ENCODE results near the gene DNAH10. TPM values are rescaled to one million over a fixed set of nuclear protein-coding genes. Genes with fewer than 3 reads are reported as not detected.

Gene DNAH10
- total and polyA plus RNA-seq, 11 donors: 0.04 to 0.45 (median 0.23) TPM; not detected in 4

GRCh38 chr12:123914726-123915333 is 152.7 kb downstream of the DNAH10 start:
- 68 to 72% (median 71%) methylated on average over 18 to 20 of the region's 20 CpGs for WGBS, 4 donors
- no peaks in the 10 kb centered on the region for H3K36me3 ChIP-seq
- H3K27me3 ChIP-seq: peaks cover 0 to 7% (median 0%) of the 10 kb centered on the region in 9 donors
- intact Hi-C loops (cut with DNase I): loop anchor here in 1 of 10 donors (10.0 kb wide), 1 partner anchor 860 kb away; no protein-coding TSS in a partner anchor
- H3K27ac ChIP-seq: no peak overlapping the region
- DNase-seq: no peak
- no peak overlapping the region for H3K4me3 ChIP-seq
- H3K9me3 ChIP-seq: no peaks in the 10 kb centered on the region
- no peak for TF ChIP-seq CTCF (IDR thresholded peaks at IDR 0.05)
- no peak for TF ChIP-seq POLR2A (IDR thresholded peaks at IDR 0.05)
- peaks cover 0 to 4% (median 0%) of the 10 kb centered on the region in 12 donors for H3K4me1 ChIP-seq
- no peak for ATAC-seq

DNA sequence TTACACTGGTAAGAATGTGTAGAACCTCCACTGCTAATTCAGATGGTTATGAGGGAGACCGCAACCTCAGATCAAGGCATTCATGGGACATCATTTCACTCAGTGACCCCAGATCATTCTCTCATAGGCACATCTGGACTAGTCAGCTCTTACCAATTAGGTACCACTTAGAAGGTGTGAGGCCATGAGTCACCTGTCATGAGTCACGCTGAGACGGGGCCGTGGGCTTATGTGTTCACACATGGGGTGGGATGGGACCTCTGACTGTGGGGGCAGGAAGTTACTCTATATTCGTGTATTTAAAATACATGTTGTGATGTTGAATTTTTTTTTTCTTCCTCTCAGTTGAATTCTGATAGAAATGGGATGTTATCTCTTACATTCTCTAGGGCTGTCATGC is 154.6 kb downstream of the DNAH10 start:
- peaks cover 0 to 4% (median 0%) of the 10 kb centered on the region in 12 donors for H3K4me1 ChIP-seq
- H3K4me3 ChIP-seq: no peak overlapping the region
- no peaks in the 10 kb centered on the region for H3K9me3 ChIP-seq
- 77 to 87% (median 82%) methylated on average over 5 of the region's 5 CpGs for WGBS, 4 donors
- DNase-seq: no peak
- H3K27me3 ChIP-seq: peaks cover 0 to 7% (median 0%) of the 10 kb centered on the region in 9 donors
- no peaks in the 10 kb centered on the region for H3K36me3 ChIP-seq
- H3K27ac ChIP-seq: no peak overlapping the region
- intact Hi-C loops (cut with DNase I): loop anchor here in 2 of 10 donors (1.0 to 10.0 kb wide), 2 partner anchors 25 to 858 kb away; no protein-coding TSS in a partner anchor
- ATAC-seq: no peak
- TF ChIP-seq POLR2A (IDR thresholded peaks at IDR 0.05): no peak
- no peak for TF ChIP-seq CTCF (IDR thresholded peaks at IDR 0.05)

GRCh38 chr12:123917337-123917850 is 155.3 kb downstream of the DNAH10 start:
- H3K4me1 ChIP-seq: peaks cover 0 to 4% (median 0%) of the 10 kb centered on the region in 12 donors
- no peak for ATAC-seq
- no peak for DNase-seq
- WGBS, 4 donors: 90 to 92% (median 91%) methylated on average over 19 of the region's 19 CpGs
- TF ChIP-seq POLR2A (IDR thresholded peaks at IDR 0.05) (no peak), CTCF (IDR thresholded peaks at IDR 0.05) (no peak)
- intact Hi-C loops (cut with DNase I): loop anchor here in 1 of 10 donors (10.0 kb wide), 1 partner anchor 857 kb away; no protein-coding TSS in a partner anchor
- no peaks in the 10 kb centered on the region for H3K36me3 ChIP-seq
- no peak overlapping the region for H3K4me3 ChIP-seq
- H3K27me3 ChIP-seq: peaks cover 0 to 7% (median 0%) of the 10 kb centered on the region in 9 donors
- H3K27ac ChIP-seq: no peak overlapping the region
- H3K9me3 ChIP-seq: no peaks in the 10 kb centered on the region

GRCh38 chr12:123919980-123920360 is 157.9 kb downstream of the DNAH10 start:
- DNase-seq (no peak), ATAC-seq (no peak)
- intact Hi-C loops (cut with DNase I): loop anchor here in 1 of 10 donors (10.0 kb wide), 1 partner anchor 855 kb away; no protein-coding TSS in a partner anchor
- no peaks in the 10 kb centered on the region for H3K9me3 ChIP-seq
- TF ChIP-seq POLR2A (IDR thresholded peaks at IDR 0.05): no peak
- TF ChIP-seq CTCF (IDR thresholded peaks at IDR 0.05): no peak
- H3K4me1 ChIP-seq: no peaks in the 10 kb centered on the region
- no peaks in the 10 kb centered on the region for H3K36me3 ChIP-seq
- no peak overlapping the region for H3K4me3 ChIP-seq
- WGBS, 4 donors: 82 to 92% (median 86%) methylated on average over 3 of the region's 3 CpGs
- peaks cover 0 to 7% (median 0%) of the 10 kb centered on the region in 9 donors for H3K27me3 ChIP-seq
- no peak overlapping the region for H3K27ac ChIP-seq
